HG03103 (cell line): Measurements from ENCODE around the gene BAHCC1.

ENCODE experiments used
- ATAC-seq: cut with Tn5 transposase; IDR thresholded peaks from one replicate; pipeline ENCODE4 v1.9.1; 2021; ENCODE audit warnings: low read depth; ENCODE audit not compliant: unreplicated experiment

Gene BAHCC1

GRCh38 chr17:81509972-81510784, 114.9 kb downstream of the BAHCC1 start:
- ATAC-seq = no peak

GRCh38 chr17:81510785-81511553, 115.7 kb downstream of the BAHCC1 start:
- no peak for ATAC-seq

GRCh38 chr17:81511554-81511803, 116.2 kb downstream of the BAHCC1 start:
- no peak for ATAC-seq

GRCh38 chr17:81511804-81512561, 116.7 kb downstream of the BAHCC1 start:
- ATAC-seq = no peak

- peak; percentile 40 for ATAC-seq
Observed at GRCh38 chr17:81512562-81513371, 117.5 kb downstream of the BAHCC1 start, which contains the start of gene ACTG1. Gene ACTG1 (minus strand): TSS chr17:81512799. CDS start chr17:81512354, 445 bp downstream.

- ATAC-seq = no peak
Observed at GRCh38 chr17:81513372-81513752, 118.1 kb downstream of the BAHCC1 start.

GRCh38 chr17:81513753-81514488, 118.7 kb downstream of the BAHCC1 start:
- no peak for ATAC-seq

- ATAC-seq = no peak
Observed at GRCh38 chr17:81514489-81514738, 119.2 kb downstream of the BAHCC1 start.

GRCh38 chr17:81514739-81515529, 119.7 kb downstream of the BAHCC1 start:
- no peak for ATAC-seq

GRCh38 chr17:81515530-81516041, 120.3 kb downstream of the BAHCC1 start:
- no peak for ATAC-seq
